NB4 (cell line): ENCODE data around the gene DHX34.

Experiments
- DNase-seq: peaks from one replicate; pipeline ENCODE4 v3.0.0; 2010; ENCODE audit warnings: low read depth
- H3K4me3 ChIP-seq: one replicate; pipeline ENCODE4 v1.5.1; 2011; ENCODE audit warnings: mild to moderate bottlenecking, low read depth, low read length, moderate library complexity
- MYC ChIP-seq: IDR thresholded peaks from 2 replicates; pipeline ENCODE4 v1.6.1; 2011; ENCODE audit warnings: low read depth, low read length
- POLR2A ChIP-seq: IDR thresholded peaks from 2 replicates; pipeline ENCODE4 v1.6.1; 2011; ENCODE audit warnings: mild to moderate bottlenecking; ENCODE audit not compliant: insufficient read length; ENCODE audit errors: extremely low read depth
- TF ChIP-seq, protein P1 (sequence below): IDR thresholded peaks from 2 replicates; pipeline ENCODE4 v1.6.1; 2011; ENCODE audit warnings: low read depth, low read length
- TF ChIP-seq, protein P2 (sequence below): IDR thresholded peaks from one replicate; pipeline ENCODE4 v1.5.1; 2012; ENCODE audit warnings: low read depth, low read length

The DHX34 gene

DNA sequence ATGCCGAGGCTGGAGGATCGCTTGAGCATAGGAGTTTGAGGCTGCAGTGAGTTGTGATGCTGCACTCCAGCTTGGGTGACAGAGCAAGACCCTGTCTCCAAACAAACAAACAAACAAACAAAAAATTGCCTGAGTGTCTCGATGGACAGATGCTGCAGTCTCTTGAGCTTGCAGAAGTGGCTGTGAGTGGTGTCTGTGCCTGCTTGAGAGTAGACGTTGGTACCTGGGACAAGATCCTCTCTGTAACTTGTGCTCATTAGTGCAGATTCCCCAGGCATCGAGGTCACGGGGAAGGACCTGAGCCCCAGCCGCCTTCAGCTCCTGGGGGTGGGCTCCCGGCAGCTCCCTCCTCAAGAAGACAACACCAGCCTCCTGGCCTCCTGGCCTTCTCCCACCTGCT lies 25.7 kb upstream of the DHX34 start:
- TF ChIP-seq, protein P1, sequence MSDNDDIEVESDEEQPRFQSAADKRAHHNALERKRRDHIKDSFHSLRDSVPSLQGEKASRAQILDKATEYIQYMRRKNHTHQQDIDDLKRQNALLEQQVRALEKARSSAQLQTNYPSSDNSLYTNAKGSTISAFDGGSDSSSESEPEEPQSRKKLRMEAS = no peak
- TF ChIP-seq, protein P2, sequence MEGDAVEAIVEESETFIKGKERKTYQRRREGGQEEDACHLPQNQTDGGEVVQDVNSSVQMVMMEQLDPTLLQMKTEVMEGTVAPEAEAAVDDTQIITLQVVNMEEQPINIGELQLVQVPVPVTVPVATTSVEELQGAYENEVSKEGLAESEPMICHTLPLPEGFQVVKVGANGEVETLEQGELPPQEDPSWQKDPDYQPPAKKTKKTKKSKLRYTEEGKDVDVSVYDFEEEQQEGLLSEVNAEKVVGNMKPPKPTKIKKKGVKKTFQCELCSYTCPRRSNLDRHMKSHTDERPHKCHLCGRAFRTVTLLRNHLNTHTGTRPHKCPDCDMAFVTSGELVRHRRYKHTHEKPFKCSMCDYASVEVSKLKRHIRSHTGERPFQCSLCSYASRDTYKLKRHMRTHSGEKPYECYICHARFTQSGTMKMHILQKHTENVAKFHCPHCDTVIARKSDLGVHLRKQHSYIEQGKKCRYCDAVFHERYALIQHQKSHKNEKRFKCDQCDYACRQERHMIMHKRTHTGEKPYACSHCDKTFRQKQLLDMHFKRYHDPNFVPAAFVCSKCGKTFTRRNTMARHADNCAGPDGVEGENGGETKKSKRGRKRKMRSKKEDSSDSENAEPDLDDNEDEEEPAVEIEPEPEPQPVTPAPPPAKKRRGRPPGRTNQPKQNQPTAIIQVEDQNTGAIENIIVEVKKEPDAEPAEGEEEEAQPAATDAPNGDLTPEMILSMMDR = no peak
- no peak for TF ChIP-seq MYC
- TF ChIP-seq POLR2A = no peak
- H3K4me3 ChIP-seq = no peak overlapping the region
- DNase-seq = no peak

- H3K4me3 ChIP-seq = no peak overlapping the region
- DNase-seq = no peak
- TF ChIP-seq, protein P2 = no peak
- TF ChIP-seq, protein P1 = no peak
- TF ChIP-seq MYC = no peak
These were observed 25.2 kb upstream of the DHX34 start for GRCh38 chr19:47323872-47324271.

GRCh38 chr19:47324502-47324901 lies 24.6 kb upstream of the DHX34 start:
- TF ChIP-seq MYC (no peak), POLR2A (no peak)
- TF ChIP-seq, protein P2 = no peak
- TF ChIP-seq, protein P1 = peak; percentile 67; the same call in 1 of the 2 replicates
- no peak overlapping the region for H3K4me3 ChIP-seq
- DNase-seq = peak; percentile 92

GRCh38 chr19:47330466-47330869 lies 18.6 kb upstream of the DHX34 start:
- peak; percentile 85 for DNase-seq
- H3K4me3 ChIP-seq = no peak overlapping the region
- TF ChIP-seq, protein P1 = peak; percentile 25; the same call in 1 of the 2 replicates
- TF ChIP-seq POLR2A (no peak), MYC (peak; percentile 43; the same call in 1 of the 2 replicates)
- TF ChIP-seq, protein P2 = no peak

DNA sequence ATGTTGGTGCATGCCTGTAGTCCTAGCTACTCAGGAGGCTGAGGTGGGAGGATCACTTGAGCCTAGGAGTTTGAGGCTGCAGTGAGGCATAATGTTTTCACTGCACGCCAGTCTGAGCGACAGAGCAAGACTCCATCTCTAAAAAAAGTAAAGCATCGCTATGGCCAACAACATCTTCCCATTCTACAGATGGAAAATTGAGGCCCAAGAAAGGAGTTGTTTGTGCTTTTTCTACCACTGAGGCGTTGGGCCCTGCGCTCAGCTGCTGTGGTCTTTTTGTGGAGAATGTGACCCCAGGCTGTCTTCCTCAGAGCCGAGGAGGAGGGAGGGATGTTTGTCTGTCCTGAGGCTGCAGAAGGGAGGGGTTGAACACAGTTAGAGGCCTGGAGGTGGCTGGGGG lies 17.6 kb upstream of the DHX34 start:
- TF ChIP-seq, protein P1 = no peak
- TF ChIP-seq MYC (no peak), POLR2A (no peak)
- TF ChIP-seq, protein P2 = no peak

More for the DNA sequence above, 17.6 kb upstream of the DHX34 start:
- DNase-seq = no peak
- no peak overlapping the region for H3K4me3 ChIP-seq
